K562 (cell line): ENCODE results near the gene FEV.

Experiments
- BMI1 ChIP-seq: fragments of 150-350 bp; IDR thresholded peaks from 2 replicates; pipeline ENCODE4 v1.6.1; 2014; ENCODE audit warnings: low read length
- EGR1 ChIP-seq: fragments of 450-650 bp; conservative IDR thresholded peaks from 2 replicates; pipeline ENCODE4 v1.6.1; 2017; ENCODE audit warnings: mild to moderate bottlenecking
- LEF1 ChIP-seq: fragments of 450-650 bp; IDR thresholded peaks from 2 replicates; pipeline ENCODE4 v1.6.1; 2016; ENCODE audit warnings: mild to moderate bottlenecking
- NR2F6 ChIP-seq: fragments of 450-650 bp; formaldehyde crosslinking; IDR thresholded peaks from 2 replicates; pipeline ENCODE4 v1.4.0; 2020; ENCODE audit warnings: mild to moderate bottlenecking
- POLR2A ChIP-seq: fragments of 450-650 bp; conservative IDR thresholded peaks from 2 replicates; pipeline ENCODE4 v1.6.1; 2016
- REST ChIP-seq, 2 experiments: fragments of 450-650 bp; formaldehyde crosslinking in 1 of 2; IDR thresholded peaks; 2 replicates each; pipeline versions ENCODE4 v1.4.0 to v1.6.1; 2014 to 2020; ENCODE audit warnings: mild to moderate bottlenecking in 2 of 2, borderline replicate concordance in 1 of 2, low read depth in 1 of 2
- SOX6 ChIP-seq: fragments of 450-650 bp; IDR thresholded peaks from 2 replicates; pipeline ENCODE4 v1.6.1; 2014; ENCODE audit warnings: mild to moderate bottlenecking

- no peak for TF ChIP-seq SOX6
- no peak for TF ChIP-seq BMI1
- TF ChIP-seq POLR2A, result no peak
- no peak for TF ChIP-seq LEF1
- TF ChIP-seq REST (IDR thresholded peaks at IDR 0.05; ENCODE audit: borderline replicate concordance), result no peak
- no peak for TF ChIP-seq REST (CRISPR knock-in tag; IDR thresholded peaks at IDR 0.05; ENCODE audit: low read depth)
- no peak for TF ChIP-seq NR2F6
- no peak for TF ChIP-seq EGR1
Measured at GRCh38 chr2:219025637-219026585, 40.9 kb upstream of the FEV start.
